Upper lobe of right lung (tissue), 1 donor: ENCODE measurements around the gene PIM2. TPM values are rescaled to one million over a fixed set of nuclear protein-coding genes. Genes with fewer than 3 reads are reported as not detected.

Source experiments
- ATAC-seq: fragments of 200-7000 bp; cut with Tn5 transposase; one replicate; pipeline ENCODE4 v1.9.1; 2020; ENCODE audit warnings: mild to moderate bottlenecking, moderate library complexity
- DNase-seq: peaks from one replicate; pipeline ENCODE4 v3.0.0-alpha.2; 2020
- H3K27ac ChIP-seq: fragments of 200-600 bp; one replicate; pipeline ENCODE4 v1.8.0; 2022
- H3K27me3 ChIP-seq: fragments of 200-600 bp; one replicate; pipeline ENCODE4 v1.8.0; 2022; ENCODE audit warnings: mild to moderate bottlenecking
- H3K36me3 ChIP-seq: fragments of 200-600 bp; one replicate; pipeline ENCODE4 v1.8.0; 2022
- H3K4me1 ChIP-seq: fragments of 200-600 bp; one replicate; pipeline ENCODE4 v1.8.0; 2022
- H3K4me3 ChIP-seq: fragments of 200-600 bp; one replicate; pipeline ENCODE4 v1.8.0; 2022; ENCODE audit warnings: mild to moderate bottlenecking
- H3K9me3 ChIP-seq: fragments of 200-600 bp; one replicate; pipeline ENCODE4 v1.8.0; 2022
- CTCF ChIP-seq: fragments of 200-600 bp; IDR thresholded peaks from one replicate; pipeline ENCODE4 v1.8.0; 2022; ENCODE audit warnings: antibody characterized with exemption
- intact Hi-C: fragments of 100-400 bp; cut with DNase I; formaldehyde crosslinking; loops from one replicate; pipeline ENCODE4 v1.11.0; 2022
- total RNA-seq: library from RNA; stranded (reverse); fragmentation: NEBNext Ultra II Directional; extraction: Animal tissue kit (Norgen Biotek cat#: 25700); gene quantifications from one replicate; pipeline ENCODE4 v1.2.1, GENCODE V29; 2021
- donor health status: DM: no; HTN: yes; CAD: no; lungs with severe emphysema.

Gene PIM2
- total RNA-seq, 1 donor from 2014 or later, result 14.4 TPM

GRCh38 chrX:48901069-48901468 lies 17.8 kb downstream of the PIM2 start:
- Histone ChIP-seq H3K27me3 (no peaks in the 10 kb centered on the region), H3K9me3 (no peaks in the 10 kb centered on the region), H3K4me1 (peaks cover 8% of the 10 kb centered on the region), H3K36me3 (peaks cover 23% of the 10 kb centered on the region), H3K4me3 (no peak overlapping the region), H3K27ac (no peak overlapping the region)
- no peak for DNase-seq
- intact Hi-C loops, result no loop called here
- TF ChIP-seq CTCF, result no peak
- ATAC-seq, result no peak

GRCh38 chrX:48899078-48899410 lies 19.8 kb downstream of the PIM2 start:
- TF ChIP-seq CTCF, result no peak
- intact Hi-C loops, result no loop called here
- Histone ChIP-seq H3K27ac (no peak overlapping the region), H3K4me1 (peaks cover 8% of the 10 kb centered on the region), H3K36me3 (peaks cover 23% of the 10 kb centered on the region), H3K9me3 (no peaks in the 10 kb centered on the region), H3K4me3 (no peak overlapping the region), H3K27me3 (no peaks in the 10 kb centered on the region)
- ATAC-seq, result no peak
- no peak for DNase-seq

GRCh38 chrX:48897625-48898306 lies 21.1 kb downstream of the PIM2 start, which contains the start of the genes PQBP1 and TIMM17B:
Gene PQBP1 (plus strand): TSS chrX:48897930. CDS start chrX:48898510, 580 bp downstream.
Gene TIMM17B (minus strand): TSS chrX:48897768. CDS start chrX:48897749, 19 bp downstream.
- peak within 1 kb of the TSS; percentile 95 for H3K27ac ChIP-seq
- no peaks in the 10 kb centered on the region for H3K9me3 ChIP-seq
- H3K4me1 ChIP-seq, result peaks cover 8% of the 10 kb centered on the region
- no peaks in the 10 kb centered on the region for H3K27me3 ChIP-seq
- DNase-seq, result peak; percentile 93
- peak; percentile 96 for ATAC-seq
- intact Hi-C loops, result no loop called here
- H3K36me3 ChIP-seq, result peaks cover 20% of the 10 kb centered on the region
- TF ChIP-seq CTCF, result no peak
- peak within 1 kb of the TSS; percentile 68 for H3K4me3 ChIP-seq

GRCh38 chrX:48897157-48897624 lies 21.6 kb downstream of the PIM2 start:
- intact Hi-C loops, result no loop called here
- H3K27ac ChIP-seq, result peak overlapping the region; percentile 95
- peak; percentile 89 for DNase-seq
- H3K4me1 ChIP-seq, result peaks cover 8% of the 10 kb centered on the region
- no peaks in the 10 kb centered on the region for H3K27me3 ChIP-seq
- peak overlapping the region; percentile 68 for H3K4me3 ChIP-seq
- H3K36me3 ChIP-seq, result peaks cover 14% of the 10 kb centered on the region
- ATAC-seq, result peak; percentile 82
- no peak for TF ChIP-seq CTCF
- no peaks in the 10 kb centered on the region for H3K9me3 ChIP-seq

GRCh38 chrX:48896611-48897011 lies 22.2 kb downstream of the PIM2 start:
- Histone ChIP-seq H3K9me3 (no peaks in the 10 kb centered on the region), H3K27me3 (no peaks in the 10 kb centered on the region), H3K4me1 (peaks cover 8% of the 10 kb centered on the region), H3K27ac (peak overlapping the region; percentile 95), H3K36me3 (peaks cover 8% of the 10 kb centered on the region), H3K4me3 (peak overlapping the region; percentile 68)
- ATAC-seq, result no peak
- intact Hi-C loops, result no loop called here
- DNase-seq, result no peak
- no peak for TF ChIP-seq CTCF
